HG03520 (cell line): ENCODE results near the gene GNAL.
"Not testable (repeated sequence)": the region's sequence is repeated elsewhere in the genome, so short reads cannot be mapped to it uniquely, and the experiment has no call there.

Experiments used
- ATAC-seq: cut with Tn5 transposase; IDR thresholded peaks from one replicate; pipeline ENCODE4 v1.9.1; 2021; ENCODE audit warnings: mild to moderate bottlenecking, moderate library complexity; ENCODE audit not compliant: unreplicated experiment

GNAL gene

DNA sequence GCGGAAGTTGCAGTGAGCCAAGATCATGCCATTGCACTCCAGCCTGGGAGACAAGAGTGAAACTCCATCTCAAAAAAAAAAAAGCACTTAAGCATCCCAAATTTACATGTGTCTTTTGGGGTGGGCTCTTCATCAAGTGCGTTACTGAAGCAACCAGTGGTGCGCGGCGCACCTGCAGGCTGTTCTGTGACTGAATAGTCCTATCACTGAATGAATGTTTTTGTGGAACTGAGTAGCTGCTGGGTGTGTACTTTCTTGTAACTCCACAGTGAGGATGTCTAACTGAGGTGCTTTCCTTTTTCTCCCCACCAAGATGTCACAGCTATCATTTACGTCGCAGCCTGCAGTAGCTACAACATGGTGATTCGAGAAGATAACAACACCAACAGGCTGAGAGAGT is 179.2 kb downstream of the GNAL start:
- no peak for ATAC-seq

DNA sequence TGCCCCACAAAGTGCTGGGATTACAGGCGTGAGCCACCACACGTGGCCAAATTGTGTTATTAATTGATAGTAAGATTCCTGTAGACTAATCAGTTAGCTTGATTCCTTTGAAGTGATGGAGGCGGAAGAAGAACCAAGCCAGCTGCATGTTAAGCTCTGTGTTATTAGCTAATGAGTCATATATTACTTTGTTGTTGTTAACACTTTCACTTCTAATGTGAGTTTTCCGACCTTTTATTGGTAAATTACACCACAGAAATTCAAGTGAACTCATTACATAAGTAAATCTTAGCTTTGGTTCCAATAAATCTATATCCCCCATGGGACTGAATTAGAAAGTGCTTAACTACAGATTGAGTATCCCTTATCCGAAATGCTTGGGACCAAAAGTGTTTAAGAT is 182.4 kb downstream of the GNAL start:
- ATAC-seq: no peak

DNA sequence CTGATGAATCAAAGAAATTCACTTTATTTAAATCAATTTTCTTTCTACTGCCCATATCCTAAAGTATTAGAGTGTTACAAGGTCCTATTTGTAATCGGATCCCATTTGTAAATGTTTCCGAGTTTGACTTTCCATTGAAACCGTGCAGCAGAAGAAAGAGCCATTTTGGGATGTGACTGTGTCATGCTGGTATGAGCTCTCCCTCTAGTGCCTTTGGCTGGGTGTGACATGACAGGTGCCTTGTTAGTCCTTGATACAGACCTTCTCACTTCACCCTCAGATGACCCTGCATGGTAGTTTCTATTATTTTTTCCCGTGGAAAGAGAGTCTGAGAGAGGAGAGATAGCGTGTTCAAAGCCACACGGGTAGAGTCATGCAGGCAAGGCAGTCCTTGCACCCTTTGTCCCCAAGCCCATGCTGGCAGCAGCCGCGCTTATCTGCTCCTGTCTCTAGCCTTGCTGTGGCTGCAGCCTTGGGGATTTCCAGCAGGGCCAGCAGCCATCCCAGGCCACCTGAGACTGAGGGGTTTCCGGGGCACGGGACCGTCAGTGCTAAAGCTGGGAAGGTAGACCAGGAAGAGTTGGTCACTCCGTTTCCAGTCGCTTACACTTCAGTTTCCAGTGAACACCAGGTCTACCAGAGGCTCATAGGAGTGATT is 183.5 kb downstream of the GNAL start:
- no peak for ATAC-seq

DNA sequence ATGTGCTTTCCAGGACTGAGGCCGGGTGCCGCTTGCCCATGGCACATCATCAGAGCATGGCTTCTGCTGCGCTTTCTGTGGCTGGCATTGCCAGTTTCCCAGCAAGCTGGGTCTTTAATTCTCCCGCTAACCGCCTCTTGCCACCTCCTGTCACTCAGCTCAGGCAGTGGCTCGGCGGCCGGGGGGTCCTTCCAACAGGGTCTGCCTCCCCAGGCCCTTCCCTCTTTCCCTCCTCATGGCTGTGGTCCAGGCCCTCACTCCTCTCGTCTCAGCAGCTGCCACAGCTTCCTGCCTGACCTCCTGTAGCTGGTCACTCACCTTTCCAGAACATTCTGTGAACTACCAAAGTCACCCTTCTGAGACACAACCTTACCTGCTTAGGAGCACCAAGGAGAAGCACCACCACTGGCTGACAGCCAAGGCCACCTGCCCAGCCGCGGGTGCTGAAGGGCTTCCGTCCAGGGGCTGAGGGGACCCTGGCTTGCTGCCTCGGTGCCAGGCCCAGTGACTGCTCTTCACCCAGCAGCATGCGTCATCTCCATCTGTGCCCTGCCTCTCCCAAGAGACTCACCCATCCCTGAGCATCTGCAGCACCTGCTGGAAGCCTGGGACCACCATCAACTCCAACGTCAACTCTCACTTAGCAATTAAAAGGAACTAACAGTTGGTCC is 184.7 kb downstream of the GNAL start:
- ATAC-seq: no peak

DNA sequence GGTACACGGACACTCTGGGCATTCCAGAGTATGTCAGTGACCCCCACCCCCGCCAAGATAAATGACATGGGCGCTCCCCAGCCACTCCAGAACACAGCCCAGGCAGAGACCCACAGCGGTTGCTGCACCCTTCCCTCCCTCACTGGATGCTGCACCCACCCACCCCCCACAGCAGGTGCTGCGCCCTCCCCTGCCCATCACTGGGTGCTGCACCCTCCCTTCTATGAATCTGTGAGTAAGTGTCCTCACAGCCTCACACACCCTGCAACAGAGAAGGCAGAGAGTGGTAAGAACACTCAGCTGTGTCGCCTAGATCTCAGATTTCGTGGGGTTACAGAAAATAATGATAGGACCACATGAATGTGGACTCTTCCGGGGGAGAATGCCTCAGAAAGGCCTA is 185.6 kb downstream of the GNAL start:
- ATAC-seq: no peak

DNA sequence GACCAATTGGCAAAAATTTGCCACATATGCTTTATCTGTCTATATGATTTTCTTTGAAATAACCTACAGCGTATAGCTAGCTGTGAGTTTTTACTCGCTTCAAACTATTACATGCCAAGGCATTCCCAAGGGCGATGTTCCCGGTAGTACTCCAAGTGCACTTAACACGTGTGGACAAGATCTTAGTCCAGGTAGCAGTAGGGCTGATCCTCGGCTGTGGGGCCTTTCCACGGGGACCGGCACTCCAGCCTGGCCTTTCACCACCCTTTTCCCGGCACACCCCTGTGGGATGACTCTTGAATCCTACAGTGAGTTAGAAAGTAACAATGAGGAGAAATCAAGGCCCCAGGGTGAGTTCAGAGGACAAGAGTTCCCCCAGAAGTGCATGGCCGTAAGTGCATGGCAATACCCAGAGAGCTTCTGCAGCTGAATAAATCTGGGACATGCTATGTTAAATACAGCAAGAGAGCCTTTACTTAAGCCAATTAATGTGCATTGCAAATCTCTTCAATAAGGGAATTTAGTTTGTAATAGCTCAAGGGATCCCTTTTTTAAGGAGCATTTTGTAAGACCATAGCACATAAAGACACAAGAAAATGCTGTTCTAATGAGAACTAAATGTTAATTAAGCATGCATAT is 188.6 kb downstream of the GNAL start:
- ATAC-seq: no peak

DNA sequence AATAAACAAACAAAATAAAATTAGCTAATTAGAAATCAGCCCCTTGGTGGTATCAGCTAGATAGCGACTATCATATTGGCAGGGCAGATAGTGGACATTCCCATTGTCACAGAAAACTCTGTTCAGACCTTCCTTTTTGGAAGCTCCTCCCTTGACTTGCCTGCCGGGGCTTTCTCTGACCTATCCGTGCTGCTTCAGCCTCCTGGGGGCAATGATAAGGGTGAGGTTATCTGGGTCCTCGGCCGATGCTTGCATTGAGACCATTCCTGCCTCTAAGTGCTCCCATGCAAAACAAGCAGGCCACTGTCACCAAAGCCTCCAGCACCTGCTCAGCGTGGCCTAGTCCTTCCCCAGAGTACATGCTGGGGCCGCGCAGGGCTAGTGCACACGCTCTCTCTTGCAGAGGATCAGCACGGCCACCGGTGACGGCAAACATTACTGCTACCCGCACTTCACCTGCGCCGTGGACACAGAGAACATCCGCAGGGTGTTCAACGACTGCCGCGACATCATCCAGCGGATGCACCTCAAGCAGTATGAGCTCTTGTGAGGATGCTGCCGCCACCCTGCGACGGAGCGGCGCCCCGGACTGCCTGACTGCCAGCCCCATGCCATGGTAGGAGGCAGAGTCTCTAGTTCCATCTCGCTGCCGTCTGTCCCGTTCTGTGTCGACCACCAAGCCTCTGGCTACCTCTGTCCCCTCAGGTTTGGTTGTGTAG is 191.7 kb downstream of the GNAL start:
- no peak for ATAC-seq

DNA sequence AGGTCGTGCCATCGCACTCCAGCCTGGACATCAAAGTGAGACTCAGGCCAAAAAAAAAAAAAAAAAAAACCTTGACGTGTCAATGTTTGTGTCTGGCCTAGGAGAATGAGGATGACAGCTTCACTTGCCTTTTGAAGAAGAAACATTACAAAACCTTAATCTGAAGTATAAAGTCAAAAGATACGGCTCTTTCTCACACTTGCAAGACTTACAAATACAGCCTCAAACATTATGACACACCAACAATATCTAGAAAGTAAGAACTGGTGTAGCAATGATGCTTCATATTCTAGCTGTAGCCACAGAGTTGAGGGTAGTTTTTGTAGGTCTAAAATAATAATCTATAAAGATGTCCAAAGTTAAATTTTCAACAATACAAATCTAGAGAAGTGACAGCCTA is 193.6 kb downstream of the GNAL start:
- ATAC-seq: no peak

DNA sequence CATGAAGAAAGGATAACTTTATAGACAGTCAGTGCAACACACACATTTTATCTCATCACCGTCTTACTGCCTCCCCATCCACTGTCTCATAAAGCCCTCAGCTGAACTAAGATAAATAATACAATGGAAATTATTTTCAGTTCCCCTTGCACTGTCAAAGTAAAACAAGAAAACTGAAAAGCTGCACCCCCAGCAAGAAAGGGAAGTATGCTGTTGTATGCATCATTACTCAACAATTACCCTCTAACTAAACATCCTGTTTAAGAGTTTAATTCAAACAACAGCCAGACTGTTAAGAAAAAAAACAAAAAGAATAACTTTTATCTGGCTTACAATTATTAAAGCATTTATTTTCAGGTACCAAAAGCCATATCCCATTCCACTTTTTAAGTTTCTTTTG is 194.1 kb downstream of the GNAL start:
- peak; percentile 74 for ATAC-seq

DNA sequence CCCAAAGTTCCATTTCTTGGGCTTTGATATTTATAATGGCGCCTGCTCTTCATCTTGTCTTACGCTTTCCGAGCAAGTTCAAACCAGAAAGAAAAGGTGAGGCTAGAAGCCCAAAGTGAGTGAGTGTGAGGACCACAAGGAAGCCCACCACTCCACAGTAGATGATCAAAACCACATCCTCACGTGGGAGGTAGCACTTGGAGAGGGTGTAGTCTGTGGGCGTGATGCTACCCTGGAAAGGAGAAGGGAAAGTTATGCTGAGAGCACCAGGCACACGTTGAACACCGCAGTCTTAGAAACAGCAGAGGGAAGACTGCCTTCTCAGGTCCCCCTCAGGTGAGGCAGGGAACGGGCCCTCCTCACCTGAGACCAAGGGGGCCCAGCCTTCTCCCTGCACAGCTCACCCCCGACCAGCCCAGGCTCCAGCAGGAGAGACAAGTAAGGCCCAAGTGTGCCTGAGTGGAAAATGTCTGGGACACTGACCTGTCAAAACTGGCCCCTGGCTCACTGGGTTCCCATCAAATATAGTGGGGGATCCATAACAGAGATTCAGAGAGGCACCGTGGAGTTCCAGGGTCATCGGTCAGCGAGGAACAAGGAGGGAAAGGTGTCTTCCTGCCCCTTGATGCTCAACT is 195.4 kb downstream of the GNAL start:
- ATAC-seq: no peak

DNA sequence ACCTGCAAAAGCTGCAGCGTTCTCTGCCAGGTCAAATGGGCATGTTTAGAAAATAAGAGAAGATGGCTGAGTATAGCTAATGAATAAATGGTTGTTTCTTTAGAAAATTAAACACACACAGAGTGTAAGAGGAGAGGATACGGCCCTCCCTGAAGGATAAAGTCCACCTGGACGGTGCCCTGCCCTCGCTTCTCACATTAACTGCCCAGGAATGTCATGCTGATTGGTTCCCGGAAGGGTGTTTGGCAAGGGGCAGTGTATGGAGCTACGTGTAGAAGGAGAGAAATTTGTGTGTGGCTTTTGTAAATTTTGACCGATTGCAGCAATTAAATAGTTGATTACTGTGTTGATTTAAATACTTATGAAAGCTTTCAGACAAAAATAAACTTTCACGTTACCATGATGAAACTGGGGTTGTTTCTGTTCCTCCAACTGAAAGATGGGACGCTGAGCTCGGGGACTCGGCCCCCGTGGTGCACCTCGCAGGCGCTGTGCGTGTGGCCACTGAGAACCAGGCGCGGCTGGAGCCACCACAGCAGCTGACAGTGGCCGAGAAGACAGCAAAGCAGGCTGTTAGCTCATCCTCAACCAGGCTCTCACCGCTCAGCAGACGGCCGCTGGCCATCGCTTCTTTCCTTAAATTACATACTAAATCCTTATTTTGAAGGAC is 196.3 kb downstream of the GNAL start:
- no peak for ATAC-seq

DNA sequence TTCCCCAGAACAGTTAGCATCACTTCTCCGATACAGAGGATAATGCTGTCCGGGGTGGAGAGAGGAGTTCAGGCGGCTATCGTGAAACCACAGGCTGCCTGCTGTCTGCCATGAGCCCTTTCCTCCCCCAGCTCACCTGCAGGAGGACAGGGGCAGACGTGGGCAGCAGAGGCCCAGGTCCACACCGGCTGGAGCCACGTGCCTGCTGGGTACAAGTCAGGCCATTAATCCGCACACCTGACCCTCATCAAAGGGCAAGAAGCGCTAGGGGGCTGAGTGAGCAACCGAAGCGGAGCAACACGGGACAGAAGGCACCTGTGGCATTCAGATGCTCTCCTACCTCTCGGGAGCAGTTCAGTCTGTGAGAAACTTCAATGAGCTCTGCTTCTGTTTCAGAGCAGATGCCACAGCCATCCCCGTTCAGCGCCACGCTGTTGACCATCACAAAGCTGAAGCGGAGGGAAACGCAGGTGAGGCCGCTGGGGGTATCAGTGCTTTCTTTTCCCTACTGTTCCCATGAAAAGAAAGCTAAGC is 197.6 kb downstream of the GNAL start:
- ATAC-seq: no peak

DNA sequence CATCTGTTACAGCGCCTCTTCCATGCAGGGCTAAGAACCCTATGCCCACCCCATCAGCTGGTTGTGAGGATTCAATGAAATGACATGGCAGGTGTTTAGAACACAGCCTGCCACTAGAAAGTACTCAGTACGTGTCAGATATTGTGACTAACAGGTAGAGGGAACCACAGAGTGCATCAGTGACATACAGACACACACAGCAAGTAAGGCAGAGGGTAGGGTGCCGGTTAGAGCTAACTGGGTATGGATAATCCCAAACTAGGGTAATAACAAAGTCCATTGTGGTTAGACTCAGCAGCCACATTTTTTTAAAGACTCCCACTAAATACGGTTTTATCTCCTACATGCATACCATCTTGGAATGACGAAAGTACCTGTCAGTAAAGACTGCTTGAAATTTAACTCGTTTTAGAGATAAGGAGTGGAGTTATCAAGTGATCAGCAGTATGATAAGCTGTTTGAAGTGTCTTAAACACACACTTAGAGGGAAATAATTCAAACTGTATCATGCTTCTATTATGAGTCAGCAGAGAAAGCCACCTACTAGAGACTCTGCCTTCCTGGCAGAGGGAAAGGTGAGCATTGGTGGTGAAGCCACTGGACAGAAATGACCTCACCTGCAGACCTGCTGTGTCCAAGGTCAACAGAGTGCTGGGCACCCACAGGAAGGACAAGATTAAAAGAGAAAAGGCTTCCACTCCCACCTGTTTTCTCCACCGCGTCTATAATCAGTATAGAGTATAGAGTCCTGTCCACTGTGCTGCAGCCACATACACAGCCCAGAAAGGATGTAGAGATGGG is 198.5 kb downstream of the GNAL start:
- ATAC-seq: no peak

DNA sequence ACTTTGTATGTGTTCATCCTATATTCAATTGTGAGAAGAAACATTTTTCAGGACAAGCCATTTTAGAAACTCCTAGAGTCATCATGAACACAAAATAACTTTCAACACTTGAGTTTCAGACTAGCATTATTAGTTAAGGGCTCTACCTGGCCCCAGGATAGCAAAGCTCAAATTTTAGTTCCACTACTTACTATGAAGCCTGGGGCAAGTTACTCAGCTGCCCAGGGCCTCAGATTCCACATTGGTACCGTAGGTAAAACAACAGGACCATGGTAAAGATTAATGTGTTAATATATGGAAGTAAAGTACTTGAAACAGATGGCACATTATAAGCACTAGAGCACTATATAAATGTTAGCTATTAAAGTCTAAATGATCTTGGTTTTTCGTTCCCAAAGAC is 199.7 kb downstream of the GNAL start:
- ATAC-seq: no peak

DNA sequence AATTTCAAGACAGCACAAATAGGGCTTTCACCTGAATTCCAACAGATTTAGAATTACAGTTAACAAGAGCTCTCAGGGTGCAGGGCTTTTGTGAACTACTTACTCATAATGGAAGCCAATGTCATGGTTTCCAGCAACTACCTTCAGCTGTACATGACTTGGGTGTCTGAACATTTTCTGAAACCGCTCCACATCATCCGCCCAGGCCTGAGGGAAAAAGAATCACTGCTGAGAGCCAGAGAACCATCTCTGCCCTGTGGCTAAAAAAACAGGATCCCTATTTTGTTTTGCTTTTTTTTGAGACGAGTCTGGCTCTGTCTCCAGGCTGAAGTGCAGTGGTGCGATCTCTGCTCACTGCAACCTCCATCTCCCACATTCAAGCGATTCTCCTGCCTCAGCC is 200.2 kb downstream of the GNAL start:
- no peak for ATAC-seq

DNA sequence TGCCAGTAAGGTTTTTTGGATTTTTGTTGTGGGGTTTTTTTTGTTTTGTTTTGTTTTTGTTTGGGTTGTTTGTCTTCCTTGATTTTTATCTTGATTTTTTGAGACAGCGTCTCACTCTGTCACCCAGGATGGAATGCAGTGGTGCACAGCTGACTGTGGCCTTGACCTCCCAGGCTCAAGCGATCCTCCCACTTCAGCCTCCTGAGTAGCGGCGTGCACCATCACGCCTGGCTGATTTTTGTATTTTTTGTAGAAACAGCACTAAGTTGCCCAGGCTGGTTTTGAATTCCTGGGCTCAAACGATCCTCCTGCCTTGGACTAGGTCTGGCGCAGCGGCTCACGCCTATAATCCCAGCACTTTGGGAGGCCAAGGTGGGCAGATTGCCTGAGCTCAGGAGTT is 202.7 kb downstream of the GNAL start:
- no peak for ATAC-seq

DNA sequence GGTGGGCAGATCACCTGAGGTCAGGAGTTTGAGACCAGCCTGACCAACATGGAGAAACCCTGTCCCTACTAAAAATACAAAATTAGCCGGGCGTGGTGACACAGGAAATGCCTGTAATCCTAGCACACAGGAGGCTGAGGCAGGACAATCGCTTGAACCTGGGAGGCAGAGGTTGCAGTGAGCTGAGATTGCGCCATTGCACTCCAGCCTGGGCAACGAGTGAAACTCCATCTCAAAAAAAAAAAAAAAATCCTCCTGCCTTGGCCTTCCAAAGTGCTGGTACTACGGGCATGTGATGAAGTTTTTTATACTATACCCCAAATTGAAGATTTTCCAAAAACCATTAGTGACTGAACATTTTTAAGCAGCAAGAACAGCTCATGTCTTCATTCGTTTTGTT is 203.4 kb downstream of the GNAL start:
- ATAC-seq: not testable (repeated sequence)

DNA sequence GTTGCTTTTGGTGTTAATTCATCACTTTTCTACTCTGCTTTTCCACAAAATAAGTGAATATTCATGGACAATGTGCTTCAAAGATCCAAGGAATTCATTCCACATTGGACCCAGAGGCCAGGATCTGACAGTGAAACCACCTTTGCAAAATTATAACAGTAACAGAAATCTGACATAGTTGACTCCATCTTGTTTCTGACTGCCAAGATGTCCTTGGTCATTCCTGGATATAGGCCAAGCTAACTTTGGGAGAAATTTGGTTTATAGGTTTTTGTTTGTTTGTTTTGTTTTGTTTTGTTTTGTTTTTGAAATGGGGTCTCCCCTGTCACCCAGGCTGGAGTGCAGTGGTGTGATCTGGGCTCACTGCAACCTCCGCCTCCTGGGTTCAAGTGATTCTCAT is 208.7 kb downstream of the GNAL start:
- no peak for ATAC-seq

DNA sequence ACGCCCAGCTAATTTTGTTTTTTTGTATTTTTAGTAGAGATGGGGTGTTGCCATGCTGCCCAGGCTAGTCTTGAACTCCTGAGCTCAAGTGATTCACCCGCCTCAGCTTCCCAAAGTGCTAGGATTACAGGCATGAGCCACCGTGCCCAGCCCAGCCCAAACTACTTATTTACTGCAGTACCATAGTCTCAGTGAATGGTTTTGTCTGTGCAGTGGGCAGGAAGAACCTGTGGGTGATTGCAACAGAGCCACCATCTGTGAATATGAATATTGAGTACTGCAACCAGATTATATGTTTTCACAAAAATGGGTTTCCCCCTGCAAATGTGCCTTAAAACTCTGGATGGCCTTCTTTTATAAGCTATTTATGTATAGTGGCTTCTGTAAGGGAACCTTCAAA is 210.0 kb downstream of the GNAL start:
- no peak for ATAC-seq
